NAMALWA (cell line): Measurements from ENCODE around the gene TSPAN5.
"Not testable (repeated sequence)": the region's sequence is repeated elsewhere in the genome, so short reads cannot be mapped to it uniquely, and the experiment has no call there.

ENCODE experiments used
- DNase-seq: peaks from one replicate; pipeline ENCODE4 v3.0.0-alpha.2; 2015; ENCODE audit warnings: low spot score

Gene TSPAN5

DNA sequence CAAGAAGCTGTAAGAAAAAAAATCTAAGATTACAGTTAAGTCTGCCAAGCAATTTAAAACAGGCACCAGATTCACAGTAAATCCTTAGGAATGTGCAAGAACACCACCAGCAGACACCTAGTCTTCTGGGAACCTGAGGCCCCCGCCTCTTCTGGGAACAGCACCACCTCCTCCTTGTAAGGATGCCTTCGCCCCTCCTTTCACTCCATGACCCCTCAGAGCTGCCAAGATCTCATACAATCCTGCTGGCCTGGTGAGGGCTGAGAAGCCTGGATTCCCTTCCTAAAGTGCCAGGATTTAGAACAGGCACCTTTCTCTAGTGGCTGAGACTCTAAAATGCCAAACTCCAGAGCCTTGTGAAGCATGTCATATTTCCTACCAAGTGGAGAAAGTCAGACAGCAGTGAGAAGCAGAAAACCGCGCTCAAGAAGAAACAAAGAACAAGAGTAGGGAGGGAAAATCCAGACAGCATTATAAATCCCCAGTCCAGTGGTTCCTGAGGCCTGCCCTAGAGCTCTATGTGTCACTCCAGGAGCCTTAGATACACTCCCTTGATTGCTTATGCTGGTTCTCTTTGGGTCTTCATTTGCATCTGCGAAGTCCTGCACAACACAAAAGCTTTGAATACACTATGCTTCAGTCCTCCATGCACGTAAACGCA, 166.4 kb downstream of the TSPAN5 start:
- no peak for DNase-seq

DNA sequence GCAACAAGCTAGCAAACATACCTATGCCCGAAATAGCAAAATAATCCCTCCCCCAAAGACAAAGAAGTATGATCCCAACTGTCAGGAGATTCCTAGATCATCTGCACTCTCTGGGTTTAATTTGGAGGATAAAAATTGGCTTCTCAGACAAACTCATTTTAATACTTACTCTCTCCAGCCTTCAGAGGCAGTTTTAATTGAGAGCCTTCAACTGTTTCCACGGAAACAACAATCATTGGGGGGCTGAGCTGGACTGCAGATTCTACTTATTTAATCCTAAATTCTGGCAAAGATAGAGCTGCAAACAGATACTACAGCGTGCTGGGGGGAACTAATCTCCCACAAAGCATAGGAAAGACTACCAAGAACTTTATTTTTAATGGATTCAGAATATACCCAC, 168.2 kb downstream of the TSPAN5 start:
- DNase-seq = no peak

DNA sequence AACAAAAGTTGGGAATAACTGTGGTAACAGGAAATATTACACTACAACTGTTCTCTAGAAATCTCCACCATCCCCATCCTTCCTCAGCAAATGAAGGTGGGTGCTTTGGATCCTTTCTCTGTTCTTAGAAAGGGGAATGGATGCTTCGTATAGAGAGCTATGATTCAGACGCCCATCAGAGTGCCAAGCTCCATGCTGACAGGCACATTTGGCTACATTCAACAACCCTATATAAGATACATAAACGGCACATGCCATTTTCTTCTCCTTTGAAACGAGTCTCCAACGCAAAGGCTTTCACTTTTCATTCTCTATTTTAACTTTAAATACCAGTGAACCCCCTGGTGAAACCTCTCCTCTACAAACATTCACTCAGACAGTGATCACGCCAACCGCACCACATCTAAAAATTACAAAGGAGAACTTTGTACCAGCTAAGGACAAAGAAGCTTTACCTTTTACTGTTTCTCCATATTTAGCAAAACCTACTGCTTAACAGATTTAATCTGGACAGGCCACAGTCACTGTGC, 172.5 kb downstream of the TSPAN5 start:
- no peak for DNase-seq

DNA sequence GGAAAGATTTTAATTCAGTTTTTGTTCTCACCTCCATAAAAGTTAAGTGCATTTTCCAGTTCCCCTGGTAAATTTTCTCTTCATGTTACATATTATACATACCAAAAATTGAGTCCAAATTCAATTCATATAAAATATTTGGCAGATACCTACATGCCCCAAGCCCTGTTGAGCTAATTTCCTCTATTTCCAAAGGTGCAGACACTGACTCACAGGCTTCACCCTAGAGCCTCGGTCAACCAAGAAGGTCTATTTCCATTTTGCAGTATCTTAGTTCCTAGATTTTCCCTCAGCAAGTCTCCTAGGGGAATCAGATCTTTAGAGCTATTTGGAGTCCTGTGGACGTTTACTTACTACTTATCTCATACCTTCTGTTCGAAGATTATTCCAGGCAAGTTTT, 174.4 kb downstream of the TSPAN5 start:
- DNase-seq = no peak

DNA sequence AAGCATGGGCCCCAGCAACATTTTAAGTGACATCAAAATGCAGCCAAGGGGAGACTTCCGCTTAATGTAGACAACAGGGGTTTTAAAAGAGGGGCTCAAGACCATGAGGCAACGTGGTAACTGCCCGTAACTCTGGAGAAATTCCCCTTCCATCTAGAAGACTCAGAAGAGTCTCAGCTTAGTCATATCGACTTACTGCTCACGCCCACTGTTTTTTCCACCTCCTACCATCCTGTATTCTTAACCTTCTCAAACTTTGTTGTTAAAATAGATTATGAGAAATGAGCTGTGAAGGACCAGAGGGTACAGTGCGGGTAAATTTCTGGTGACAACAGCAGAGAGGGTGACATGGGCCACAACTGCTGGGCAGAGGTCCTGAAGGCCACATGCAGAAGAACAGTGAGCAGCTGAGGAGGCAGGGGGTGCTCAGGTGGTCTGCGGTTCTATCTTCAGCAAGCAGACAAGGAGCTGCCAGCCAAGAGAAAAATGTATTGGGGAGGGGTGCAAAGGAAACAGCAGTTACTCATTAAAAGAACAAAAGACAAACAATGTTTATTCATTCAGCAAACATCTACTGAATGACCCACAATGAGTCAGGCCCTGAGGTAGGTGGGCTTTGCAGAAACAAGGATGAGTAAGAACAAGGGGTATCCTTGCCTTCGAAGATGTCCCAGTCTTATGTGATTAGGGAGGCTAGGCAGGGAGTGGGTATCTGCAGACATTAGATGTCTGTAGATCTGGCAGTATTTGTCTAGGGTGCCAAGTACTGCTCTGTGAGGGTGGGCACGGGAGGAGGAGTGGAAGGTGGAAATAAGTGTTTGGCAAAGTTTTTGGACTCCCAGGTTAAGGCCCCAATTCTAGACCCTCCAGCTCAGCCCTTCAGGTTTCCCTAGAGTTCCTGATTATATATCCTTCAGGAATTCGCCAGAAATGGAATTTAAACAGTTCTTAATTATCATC, 175.3 kb downstream of the TSPAN5 start:
- DNase-seq = no peak

DNA sequence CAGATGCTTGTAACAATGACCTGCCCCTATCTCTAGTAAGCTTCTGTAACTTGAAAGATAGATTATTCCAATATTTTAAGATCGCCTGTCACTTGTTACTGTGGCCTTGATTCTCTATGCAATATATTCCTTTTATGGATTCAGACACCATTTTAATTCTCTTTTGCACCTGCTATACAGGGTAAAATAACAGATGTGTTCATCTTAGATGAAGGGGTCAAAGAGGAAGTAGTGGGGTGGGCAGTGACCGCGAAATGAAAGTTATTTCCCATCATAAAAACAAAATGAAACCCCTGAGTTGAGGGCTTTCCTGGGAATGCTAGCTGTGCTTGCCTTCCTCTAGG, 175.9 kb downstream of the TSPAN5 start:
- no peak for DNase-seq

DNA sequence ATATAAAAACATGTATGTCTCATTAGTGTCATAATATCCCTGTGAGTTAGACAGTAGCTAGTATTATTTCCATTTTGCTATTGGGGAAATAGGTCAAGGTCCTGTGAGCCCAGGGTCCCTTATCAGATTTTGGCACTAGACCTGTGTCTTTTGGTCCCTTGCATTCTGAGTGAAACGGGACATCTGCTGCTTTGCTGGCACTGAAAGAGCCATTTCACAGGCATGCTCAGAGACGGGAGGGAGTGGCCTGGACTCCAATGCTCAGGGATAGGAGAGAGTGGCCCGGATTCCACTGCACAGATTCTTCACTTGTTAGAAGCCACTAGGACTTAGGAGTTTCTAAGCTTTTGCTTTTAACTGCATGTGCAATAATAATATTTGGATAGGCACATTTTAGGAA, 177.2 kb downstream of the TSPAN5 start:
- no peak for DNase-seq

DNA sequence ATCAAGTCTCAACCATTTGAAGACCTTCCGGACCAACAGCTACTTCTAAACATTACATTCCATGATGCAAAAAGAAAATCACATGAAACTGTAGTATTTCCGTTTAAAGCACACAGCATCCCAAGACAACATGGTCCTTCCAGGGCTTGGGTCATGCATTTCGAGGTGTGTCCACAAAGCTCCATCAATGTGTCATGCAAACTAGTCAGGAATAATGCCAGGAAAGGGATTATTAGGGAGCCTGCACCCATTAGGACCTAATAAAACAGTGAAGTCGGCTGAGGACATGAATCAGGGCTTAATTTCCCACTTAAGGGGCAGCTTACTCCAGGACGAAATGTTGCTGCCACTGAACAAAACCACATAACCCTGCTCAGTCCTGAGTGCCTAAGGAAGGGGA, 177.9 kb downstream of the TSPAN5 start:
- no peak for DNase-seq

DNA sequence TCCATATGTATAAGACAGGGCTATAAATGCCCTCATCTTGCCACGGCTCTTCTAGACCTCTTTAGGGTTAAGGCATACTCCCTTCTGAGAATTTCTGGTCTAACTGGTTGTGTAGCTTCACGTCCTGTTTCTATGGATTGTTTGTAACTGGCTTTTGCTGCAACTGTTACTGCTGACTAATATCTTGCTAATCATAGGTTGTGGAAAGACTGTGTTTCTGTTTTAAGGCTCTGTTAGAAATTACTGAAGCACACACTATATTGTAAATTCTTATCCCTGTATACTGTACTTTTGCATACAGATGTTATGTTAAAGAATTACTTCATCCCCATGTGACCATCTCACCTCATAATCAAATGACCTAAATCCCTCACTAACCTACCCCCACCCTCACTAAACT, 178.8 kb downstream of the TSPAN5 start:
- DNase-seq = not testable (repeated sequence)

DNA sequence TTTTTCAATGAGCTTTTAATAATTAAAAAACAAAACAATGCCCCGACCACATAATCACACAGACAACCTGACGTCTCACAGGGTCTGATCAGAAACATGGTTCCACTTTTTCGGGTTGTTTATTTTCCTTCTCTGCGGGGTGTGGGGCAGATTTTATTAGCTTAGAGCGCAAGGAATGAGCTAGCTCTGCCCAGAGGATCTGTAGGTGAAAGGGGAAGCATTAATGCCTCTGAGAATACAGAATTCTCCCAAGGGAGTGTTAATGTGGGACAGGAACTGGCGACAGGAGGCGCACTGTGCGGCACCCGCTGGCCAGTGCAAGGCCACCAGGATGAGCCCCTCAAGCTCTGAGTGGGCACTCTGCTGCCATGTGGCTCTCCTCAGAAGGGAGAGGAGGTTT, 181.5 kb downstream of the TSPAN5 start:
- DNase-seq = no peak

DNA sequence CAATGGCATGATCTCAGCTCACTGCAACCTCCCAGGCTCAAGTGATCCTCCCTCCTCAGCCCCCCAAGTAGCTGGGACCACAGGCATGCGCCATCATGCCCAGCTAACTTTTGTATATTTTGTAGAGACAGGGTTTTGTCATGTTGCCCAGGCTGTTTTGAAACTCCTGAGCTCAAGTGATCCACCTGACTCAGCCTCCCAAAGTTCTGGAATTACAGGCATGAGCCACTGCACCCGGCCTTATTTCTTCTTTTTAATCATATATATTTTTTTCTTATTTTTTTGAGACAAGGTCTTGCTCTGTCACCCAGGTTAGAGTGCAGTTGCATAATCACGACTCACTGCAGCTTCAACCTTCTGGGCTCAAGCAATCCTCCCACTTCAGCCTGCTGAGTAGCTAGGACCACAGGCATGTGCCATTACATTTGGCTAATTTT, 184.0 kb downstream of the TSPAN5 start:
- no peak for DNase-seq

DNA sequence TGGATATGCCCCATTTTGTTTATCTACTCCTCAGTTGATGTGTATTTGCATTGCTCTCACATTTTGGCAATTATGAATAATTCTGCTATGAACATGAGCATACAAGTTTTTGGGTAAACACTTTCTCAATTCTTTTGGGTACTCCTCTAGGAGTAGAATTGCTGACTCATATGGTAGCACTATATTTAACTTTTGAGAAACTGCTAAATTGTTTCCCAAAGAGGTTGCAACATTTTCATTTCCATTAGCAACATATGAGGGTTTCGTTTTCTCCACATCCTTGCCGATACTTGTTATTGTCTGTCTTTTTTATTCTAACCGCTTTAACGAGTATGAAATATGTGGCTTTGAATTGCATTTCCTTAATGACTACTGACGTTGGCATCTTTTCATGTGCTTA, 185.4 kb downstream of the TSPAN5 start:
- DNase-seq = no peak

DNA sequence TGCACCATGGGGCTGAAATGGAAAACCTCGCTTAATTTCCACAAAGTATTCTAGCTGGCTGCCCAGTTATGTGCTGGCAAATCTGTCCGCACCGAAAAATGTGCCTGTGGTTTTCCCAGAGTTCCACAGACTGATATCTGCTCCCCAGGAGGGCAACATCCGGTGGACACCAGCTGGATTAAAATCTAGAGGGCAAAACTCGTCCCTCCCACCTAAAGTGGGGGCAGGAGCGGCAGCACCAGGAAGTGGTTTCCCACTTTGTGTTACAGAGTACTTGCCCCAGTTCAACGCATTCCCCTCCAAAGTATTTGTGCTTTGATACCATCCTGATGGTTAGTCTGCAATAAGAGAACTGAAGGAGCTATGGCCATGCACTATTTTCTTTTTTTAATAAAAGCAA, 187.6 kb downstream of the TSPAN5 start:
- DNase-seq = no peak

DNA sequence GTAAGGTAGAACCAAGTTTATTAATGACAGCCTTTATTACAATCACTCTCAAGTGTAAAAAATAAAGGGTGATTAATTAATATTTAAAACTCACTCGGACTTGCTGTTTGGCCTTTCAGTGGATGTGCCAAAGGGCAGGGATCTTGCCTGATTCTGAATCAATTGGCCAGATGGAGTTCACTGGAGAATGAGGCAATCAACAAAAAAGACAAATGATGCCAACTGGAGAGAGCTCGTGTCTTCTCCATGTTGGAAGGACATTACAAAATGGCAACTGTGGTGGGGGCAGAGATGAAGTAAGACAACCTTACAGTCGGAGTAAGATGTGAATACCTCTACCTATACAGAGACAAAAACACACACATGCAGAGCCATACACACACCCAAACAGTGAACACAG, 188.0 kb downstream of the TSPAN5 start:
- no peak for DNase-seq

DNA sequence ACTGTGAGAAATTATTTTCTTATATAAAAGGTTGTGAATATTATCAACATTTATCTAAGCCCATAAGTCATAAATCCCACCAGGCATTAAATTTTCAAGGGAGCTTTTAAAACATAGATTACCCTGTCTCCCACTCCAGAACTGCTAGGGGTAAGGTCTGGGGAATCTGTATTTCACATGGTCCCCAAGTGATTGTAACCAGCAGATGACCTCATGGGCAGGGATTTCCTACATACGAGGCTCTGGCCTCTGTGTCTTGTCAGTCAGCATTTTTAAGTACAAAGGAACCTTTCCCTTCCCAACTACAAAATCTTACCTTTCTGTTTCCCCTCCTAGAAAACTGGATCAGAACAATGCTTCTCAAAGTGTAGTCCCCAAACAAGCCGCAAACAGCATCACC, 188.6 kb downstream of the TSPAN5 start:
- DNase-seq = no peak

DNA sequence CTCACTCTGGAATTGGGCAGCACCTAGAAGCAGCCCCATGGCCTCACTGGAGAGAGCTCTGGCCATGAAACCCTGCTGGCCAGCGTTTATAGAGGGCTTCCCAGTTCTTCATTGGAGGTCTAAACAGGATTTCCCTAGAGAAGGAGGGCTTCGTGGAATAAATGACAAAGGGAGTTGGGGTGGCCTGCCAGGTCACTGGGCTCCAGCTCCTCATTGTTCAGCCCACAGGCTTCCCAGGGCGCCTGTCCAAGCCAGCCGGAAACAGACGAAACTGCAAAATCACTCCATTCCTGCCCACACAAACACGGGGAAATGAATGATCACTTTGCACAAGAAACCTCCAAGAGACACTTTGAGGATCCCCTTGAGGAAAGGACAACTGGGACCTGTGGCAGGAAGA, 189.7 kb downstream of the TSPAN5 start:
- DNase-seq = no peak

DNA sequence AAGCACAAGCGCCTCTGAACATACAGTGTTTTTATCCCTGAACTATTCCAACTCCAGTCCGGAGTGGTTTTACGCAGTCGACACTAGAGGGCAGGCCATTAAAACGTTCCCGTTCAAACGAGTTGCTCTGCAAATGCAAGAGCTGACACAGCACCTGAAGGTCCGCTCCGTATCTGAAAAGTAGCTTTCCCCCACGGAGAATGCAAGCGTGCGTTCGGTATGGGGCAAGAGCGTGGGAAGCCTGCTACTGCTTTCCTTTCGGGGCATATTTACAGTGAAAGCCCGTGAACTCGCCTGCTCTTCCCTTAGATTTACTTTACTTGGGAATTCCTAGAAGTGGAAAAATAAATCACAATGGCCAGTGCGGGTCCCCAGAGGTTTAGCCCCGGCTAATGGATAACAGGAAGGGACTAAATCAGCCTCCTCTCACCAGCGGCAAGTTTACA, 190.8 kb downstream of the TSPAN5 start:
- peak; percentile 35 for DNase-seq

DNA sequence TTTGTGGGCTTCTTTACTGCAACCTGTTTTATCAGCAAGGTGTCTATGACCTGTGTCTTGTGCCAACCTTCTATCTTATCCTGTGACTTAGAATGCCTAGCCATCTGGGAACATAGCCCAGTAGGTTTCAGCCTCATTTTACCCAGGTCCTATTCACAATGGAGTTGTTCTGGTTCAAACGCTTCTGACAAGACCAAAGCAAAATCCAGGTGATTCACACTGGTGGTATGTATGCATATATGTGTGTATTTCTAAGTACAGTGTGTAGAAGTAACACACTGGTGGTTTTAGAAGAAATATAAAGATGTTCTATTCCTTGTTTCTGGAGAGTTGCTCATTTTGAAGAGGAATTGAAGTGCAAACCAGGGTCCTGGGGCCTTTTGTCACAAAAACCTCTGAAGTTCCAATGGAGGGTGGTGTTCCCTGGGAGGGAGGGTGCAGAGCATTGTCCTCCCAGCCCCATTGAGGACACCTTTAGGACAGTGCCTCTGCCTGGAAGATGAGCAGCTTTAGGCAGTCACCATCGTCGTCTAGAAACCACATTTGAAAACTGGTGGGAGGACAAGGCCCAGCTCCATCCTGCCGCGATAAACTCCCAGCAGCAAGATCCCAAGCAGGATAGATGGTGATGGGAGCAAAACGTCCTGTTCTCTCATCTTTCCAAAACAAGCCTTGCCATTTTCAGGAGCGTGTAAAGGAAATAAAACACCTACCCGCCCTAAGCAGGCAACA, 191.4 kb downstream of the TSPAN5 start:
- no peak for DNase-seq

DNA sequence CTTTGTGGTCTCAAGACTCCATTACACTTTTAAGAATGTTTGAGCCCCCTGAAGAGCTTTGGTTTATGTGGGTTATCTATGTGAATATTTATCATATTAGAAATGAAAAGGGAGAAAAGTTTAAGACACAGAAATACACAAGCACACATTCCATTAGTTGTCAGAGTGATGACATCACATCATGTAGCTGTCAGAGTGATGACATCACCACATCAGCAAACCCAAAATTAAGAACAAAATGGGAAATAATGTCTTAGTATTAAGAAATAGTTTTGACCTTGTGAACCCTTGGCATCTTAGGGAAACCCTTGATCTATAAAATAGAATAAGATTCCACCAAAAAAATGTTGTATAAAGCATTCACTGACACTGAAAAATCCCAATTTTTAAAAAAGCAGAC, 195.9 kb downstream of the TSPAN5 start:
- DNase-seq = no peak

DNA sequence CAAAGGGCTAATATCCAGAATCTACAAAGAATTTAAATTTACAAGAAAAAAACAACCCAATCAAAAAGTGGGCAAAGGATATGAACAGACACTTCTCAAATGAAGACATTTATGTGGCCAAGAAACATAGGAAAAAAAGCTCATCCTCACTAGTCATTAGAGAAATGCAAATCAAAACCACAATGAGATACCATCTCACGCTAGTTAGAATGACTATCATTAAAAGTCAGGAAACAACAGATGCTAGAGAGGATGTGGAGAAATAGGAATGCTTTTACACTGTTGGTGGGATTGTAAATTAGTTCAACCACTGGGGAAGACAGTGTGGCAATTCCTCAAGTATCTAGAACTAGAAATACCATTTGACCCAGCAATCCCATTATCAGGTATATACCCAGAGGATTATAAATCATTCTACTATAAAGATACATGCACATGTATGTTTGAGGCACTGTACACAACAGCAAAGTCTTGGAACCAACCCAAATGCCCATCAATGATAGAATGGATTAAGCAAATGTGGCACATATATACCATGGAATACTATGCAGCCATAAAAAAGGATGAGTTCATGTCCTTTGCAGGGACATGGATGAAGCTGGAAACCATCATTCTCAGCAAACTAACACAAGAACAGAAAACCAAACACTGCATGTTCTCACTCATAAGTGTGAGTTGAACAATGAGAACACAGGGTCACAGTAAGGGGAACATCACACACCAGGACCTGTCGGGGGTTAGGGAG, 197.1 kb downstream of the TSPAN5 start:
- DNase-seq = not testable (repeated sequence)

DNA sequence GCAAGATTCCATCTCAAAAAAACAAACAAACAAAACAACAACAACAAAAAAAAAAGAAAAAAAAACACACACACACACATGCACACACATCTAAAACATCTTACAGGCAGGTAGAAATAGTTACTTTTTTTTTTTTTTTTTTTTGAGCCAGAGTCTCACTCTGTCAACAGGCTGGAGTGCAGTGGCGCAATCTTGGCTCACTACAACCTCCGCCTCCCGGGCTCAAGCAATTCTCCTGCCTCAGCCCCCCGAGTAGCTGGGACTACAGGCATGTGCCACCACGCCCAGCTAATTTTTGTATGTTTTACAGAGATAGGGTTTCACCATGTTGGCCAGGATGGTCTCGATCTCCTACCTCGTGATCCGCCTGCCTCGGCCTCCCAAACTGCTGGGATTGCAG, 201.0 kb downstream of the TSPAN5 start:
- not testable (repeated sequence) for DNase-seq

DNA sequence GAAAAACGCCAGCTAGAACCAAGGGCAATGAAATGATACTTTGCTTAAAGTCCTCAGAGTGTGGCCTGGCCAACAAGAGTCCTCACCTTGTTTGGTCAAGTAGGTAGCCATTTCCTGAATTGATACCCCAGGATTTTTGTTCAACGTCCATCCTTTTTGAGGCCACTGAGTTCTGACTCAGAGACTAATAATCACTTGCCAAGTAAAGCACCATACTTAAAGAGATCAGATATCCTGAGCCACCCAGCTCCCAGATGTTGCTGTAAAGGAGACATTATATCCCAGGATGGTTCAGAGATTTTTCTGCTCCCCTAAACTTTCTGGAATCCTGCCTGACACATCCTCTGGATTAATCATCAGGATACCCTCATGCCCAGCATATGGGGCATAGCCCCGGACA, 206.3 kb downstream of the TSPAN5 start:
- DNase-seq = no peak
